OCI-LY1 (cell line): ENCODE measurements around the gene THSD7A.

Experiments
- EZH2 ChIP-seq: fragments of 200-600 bp; sonication (generic), shearing (Covaris generic); IDR thresholded peaks from 2 replicates; pipeline ENCODE4 v1.8.0; 2017; ENCODE audit warnings: borderline replicate concordance, mixed run types, mild to moderate bottlenecking, antibody characterized with exemption, low read length, moderate library complexity, mixed read lengths
- TF ChIP-seq, protein P1 (sequence below): fragments of 200-600 bp; sonication (generic), shearing (Covaris generic); IDR thresholded peaks from 2 replicates; pipeline ENCODE4 v1.5.1; 2017; ENCODE audit warnings: mild to moderate bottlenecking, antibody characterized with exemption, low read length, moderate library complexity, mixed read lengths

GRCh38 chr7:11469028-11469745 is 362.8 kb downstream of the THSD7A start:
- TF ChIP-seq, protein P1, sequence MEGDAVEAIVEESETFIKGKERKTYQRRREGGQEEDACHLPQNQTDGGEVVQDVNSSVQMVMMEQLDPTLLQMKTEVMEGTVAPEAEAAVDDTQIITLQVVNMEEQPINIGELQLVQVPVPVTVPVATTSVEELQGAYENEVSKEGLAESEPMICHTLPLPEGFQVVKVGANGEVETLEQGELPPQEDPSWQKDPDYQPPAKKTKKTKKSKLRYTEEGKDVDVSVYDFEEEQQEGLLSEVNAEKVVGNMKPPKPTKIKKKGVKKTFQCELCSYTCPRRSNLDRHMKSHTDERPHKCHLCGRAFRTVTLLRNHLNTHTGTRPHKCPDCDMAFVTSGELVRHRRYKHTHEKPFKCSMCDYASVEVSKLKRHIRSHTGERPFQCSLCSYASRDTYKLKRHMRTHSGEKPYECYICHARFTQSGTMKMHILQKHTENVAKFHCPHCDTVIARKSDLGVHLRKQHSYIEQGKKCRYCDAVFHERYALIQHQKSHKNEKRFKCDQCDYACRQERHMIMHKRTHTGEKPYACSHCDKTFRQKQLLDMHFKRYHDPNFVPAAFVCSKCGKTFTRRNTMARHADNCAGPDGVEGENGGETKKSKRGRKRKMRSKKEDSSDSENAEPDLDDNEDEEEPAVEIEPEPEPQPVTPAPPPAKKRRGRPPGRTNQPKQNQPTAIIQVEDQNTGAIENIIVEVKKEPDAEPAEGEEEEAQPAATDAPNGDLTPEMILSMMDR, result no peak
- TF ChIP-seq EZH2, result no peak
